GM12875 (cell line): ENCODE results near the gene TARP.
A peak's percentile ranks its signal among the peaks of the same experiment; 100 is the strongest.

Experiments used
- H3K4me3 ChIP-seq: one replicate; pipeline ENCODE4 v1.5.1; 2011; ENCODE audit warnings: low read depth, low read length, control low read depth
- TF ChIP-seq, protein P1 (sequence below): IDR thresholded peaks from 2 replicates; pipeline ENCODE4 v1.5.1; 2011; ENCODE audit warnings: low read depth, mild to moderate bottlenecking, control low read depth, inconsistent platforms, low read length, moderate library complexity, borderline replicate concordance; ENCODE audit not compliant: insufficient read depth

TARP gene

DNA sequence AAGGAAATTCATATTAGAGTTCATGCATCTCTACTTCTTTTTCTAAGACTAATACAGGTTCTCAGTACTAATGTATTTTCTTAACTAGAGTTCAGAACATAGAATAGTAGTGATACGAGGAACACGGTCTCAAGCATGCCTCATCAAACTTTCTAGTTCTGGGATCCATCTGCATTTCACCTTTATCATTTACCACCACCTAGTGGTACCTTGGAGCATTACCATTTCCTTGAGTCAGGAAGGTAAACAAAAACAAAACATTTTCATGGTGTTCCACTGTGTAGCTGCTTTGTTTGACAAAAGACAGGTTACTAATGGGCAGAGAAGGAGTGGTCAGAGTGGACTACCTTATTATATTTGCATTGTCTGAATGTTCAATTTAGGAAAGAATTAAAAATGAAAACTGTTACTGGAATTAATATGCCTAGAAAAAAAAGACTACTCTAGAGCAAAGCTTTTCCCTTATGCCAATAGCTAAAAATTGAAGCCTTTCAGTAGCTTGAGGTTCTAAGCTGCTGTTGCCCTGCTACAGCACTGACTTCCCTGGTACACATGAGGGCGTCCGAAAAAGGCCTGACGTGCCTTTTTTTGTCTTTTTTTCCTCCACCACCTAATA, 50.8 kb downstream of the TARP start:
- TF ChIP-seq, protein P1, sequence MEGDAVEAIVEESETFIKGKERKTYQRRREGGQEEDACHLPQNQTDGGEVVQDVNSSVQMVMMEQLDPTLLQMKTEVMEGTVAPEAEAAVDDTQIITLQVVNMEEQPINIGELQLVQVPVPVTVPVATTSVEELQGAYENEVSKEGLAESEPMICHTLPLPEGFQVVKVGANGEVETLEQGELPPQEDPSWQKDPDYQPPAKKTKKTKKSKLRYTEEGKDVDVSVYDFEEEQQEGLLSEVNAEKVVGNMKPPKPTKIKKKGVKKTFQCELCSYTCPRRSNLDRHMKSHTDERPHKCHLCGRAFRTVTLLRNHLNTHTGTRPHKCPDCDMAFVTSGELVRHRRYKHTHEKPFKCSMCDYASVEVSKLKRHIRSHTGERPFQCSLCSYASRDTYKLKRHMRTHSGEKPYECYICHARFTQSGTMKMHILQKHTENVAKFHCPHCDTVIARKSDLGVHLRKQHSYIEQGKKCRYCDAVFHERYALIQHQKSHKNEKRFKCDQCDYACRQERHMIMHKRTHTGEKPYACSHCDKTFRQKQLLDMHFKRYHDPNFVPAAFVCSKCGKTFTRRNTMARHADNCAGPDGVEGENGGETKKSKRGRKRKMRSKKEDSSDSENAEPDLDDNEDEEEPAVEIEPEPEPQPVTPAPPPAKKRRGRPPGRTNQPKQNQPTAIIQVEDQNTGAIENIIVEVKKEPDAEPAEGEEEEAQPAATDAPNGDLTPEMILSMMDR, result peak; percentile 62
- no peak overlapping the region for H3K4me3 ChIP-seq

- TF ChIP-seq, protein P1, result no peak
- H3K4me3 ChIP-seq, result no peak overlapping the region
These were observed 53.0 kb downstream of the TARP start for GRCh38 chr7:38220452-38220851.

DNA sequence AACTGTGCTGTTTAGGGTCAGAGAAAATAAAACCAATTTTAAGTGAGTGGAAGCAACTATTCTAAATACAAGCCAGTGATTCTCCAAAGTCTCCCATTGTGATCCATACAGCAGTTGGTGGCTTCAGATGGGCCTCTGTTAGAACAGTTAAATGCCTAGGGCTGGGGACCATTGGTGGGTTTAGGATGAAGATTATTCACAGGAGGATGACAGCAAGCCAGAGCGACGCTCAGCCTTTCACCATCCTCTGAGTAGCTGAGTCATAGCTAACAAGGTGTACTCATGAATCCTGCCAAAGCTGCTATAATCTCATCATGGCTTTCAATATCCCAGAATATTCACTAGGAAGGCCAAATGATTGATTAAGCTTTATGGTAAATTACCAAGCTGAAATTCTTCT, 55.8 kb downstream of the TARP start:
- TF ChIP-seq, protein P1, result no peak
- no peak overlapping the region for H3K4me3 ChIP-seq

DNA sequence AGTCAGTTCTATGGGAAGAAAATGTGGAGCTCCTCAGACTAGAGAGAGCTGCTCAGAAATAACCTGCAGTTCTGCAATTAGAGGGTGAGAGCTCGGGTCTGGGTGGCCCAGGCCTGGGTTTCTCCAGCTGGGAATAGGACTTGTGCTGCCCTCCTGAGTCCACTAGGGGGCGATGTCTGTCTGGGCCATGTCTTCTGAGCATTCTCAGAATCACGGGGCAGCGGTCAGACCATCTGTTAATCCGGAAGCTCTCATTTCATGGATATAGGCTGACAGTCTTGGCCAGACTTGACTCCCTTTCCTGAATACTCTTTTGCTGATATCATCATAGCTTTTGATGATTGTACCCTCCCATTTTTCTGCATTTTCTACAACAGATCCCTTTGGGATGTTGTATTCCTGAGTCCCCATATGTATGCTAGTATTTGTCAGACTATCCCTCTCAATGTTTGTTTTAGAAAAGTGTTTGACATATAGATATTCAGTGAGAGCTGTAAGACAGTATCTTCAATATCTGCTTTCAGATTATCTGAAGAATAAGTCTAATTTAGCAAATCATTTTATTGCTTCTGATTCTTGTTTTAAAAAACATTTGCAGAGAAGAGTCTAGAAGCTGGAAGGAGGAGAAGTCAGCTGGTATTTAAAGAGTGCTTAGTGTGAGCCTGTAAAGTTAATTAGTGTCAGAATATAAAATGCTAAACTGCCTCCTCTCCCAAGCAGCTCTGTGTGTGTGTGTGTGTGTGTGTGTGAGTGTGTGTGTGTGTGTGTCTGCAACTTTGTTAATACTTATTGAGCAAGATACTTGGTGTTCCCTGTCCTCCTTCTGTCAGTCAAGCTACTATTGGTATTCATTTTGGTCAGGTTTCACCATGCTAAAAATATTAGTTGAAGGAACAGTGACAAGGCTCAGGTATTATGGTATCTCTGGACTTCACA, 57.4 kb downstream of the TARP start:
- TF ChIP-seq, protein P1, result peak; percentile 95

GRCh38 chr7:38215115-38215514, 58.3 kb downstream of the TARP start:
- no peak overlapping the region for H3K4me3 ChIP-seq
- TF ChIP-seq, protein P1, result no peak

More for the DNA sequence above, 57.4 kb downstream of the TARP start:
- H3K4me3 ChIP-seq, result no peak overlapping the region

DNA sequence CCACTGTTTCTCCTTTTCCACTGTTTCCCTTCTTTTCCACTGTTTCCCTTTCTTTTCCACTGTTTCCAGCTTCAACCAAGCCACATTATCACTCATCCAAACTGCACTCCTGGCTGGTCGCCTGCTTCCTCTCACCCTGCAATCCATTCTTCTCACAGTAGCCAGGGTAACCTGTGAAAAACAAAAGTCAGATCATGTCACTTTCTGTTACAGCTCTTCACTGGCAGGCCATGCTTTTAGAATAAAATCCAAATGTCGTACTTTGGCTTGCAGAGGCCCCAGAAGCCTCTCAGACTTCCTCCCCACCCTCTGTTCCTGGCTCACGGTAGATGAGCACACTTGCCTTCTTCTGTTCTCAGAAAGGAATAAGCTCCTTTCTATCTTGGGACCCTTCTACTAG, 61.5 kb downstream of the TARP start:
- TF ChIP-seq, protein P1, result no peak

More for the DNA sequence above, 61.5 kb downstream of the TARP start:
- no peak overlapping the region for H3K4me3 ChIP-seq
